OCI-M2 (cell line): ENCODE results near the gene APLP1.
A peak's percentile ranks its signal among the peaks of the same experiment; 100 is the strongest.
"Not testable (repeated sequence)": the region's sequence is repeated elsewhere in the genome, so short reads cannot be mapped to it uniquely, and the experiment has no call there.

Source experiments
- DNase-seq: peaks from one replicate; lab custom pipeline; 2025; ENCODE audit not compliant: unreplicated experiment; lab: John Stamatoyannopoulos, UW

Gene APLP1

GRCh38 chr19:35903550-35904179 lies 35.3 kb downstream of the APLP1 start:
- peak; percentile 94 for DNase-seq

DNA sequence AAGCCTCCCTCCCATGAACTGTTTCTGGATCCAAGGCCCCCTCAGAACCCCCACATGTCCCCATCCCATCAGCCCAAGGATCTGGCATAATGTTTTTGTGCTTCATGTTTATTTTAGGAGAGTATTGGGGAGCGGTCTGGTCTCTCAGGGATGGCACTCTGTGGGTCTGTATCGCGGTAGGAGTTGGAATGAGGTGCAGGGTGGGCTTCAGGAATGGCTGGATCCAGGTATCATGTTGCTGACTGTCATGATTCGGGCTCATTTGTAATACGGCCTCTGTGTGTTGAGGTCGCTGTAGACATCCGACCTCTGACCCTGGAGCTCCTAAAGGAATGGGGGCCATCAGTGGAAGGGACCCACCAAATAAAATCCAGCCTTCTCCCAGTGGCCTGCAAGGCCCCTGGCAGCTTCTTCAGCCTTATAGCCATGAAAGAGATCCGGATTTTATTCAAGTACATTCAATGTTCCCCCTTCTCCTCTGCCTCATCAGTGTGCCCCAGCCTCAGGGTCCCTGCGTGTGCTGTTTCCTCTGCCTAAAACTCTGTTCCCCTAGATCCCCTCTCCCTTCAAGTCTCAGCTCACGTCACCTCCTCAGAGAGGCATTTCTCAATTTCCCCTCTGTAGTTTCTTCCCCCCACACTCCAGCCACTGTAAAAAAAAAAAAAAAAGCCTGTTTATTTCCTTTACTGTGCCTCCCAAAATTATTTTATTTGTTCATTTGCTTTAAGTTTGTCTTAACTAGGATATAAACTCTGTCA lies 36.1 kb downstream of the APLP1 start:
- no peak for DNase-seq

DNA sequence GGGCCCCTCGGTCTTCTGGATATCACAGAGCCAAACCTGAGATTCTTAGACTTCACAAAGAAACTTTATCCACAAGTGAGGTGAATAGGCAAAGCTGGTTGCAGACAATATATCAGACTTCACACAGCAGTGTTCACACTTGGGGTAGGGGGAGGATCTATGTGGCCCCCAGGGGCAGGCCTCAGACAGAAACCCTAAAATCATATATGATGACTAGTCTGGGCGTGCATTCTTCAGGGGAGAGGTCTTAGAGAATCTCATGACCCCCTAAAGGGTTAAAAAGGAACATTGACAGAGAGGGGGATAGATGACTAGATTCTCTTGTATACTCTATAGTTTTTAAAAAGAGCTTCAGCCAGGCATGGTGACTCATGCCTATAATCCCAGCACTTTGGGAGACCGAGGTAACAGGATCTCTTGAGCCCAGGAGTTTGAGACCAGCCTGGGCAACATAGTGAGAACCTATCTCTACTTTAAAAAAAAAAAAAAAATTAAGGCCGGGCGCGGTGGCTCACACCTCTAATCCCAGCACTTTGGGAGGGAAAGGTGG lies 36.9 kb downstream of the APLP1 start:
- no peak for DNase-seq

DNA sequence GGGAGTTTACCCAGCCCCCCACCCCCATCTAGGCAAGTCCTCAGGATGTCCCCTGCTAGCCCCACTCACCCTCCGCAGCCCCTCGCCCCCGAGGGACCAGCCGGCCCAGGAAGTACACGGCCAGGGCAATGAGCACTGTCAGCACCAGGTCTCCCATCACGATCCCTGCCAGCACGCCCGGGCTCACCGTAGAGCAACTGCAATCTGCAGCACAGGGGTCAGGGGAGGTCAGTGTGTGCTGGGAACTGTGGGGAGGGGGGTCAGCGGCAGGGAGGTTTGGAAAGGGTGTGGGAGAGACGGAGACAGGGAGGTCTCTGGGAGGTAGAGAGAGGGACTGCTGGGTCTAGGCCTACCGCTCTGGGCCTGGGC lies 39.0 kb downstream of the APLP1 start:
- DNase-seq, result no peak

- DNase-seq, result no peak
Observed at GRCh38 chr19:35908010-35908441, 39.7 kb downstream of the APLP1 start, which contains the start of gene TYROBP. Gene TYROBP (minus strand): TSS chr19:35908295. CDS start chr19:35908228, 67 bp downstream.

- peak; percentile 98 for DNase-seq
Observed at GRCh38 chr19:35908973-35909683, 40.8 kb downstream of the APLP1 start.

- no peak for DNase-seq
Observed at GRCh38 chr19:35909684-35910035, 41.3 kb downstream of the APLP1 start.

- DNase-seq, result not testable (repeated sequence)
Observed at GRCh38 chr19:35910355-35910754, 42.0 kb downstream of the APLP1 start.

DNA sequence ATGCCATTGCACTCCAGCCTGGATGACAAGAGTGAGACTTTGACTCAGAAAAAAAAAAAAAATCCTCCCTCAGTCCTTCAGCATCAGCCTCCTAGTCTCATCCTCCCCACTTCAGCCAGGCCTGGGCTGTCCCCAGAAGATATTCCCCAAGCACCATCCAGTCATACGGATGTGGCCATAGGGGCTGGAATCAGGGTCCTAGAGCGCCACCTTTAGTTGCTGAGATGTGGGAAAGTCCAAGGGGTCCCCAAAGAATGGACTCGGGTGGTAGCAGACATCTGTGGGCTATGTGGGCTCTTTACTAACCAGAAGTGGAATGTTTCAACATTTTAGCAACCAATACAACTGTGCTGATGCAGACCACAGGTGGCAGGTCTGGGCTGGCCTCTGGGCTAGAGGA lies 42.8 kb downstream of the APLP1 start:
- no peak for DNase-seq

GRCh38 chr19:35911790-35912189 lies 43.4 kb downstream of the APLP1 start:
- no peak for DNase-seq

GRCh38 chr19:35913589-35913988 lies 45.2 kb downstream of the APLP1 start:
- DNase-seq, result no peak

GRCh38 chr19:35915443-35915842 lies 47.1 kb downstream of the APLP1 start:
- DNase-seq, result no peak

GRCh38 chr19:35919306-35919705 lies 50.9 kb downstream of the APLP1 start:
- no peak for DNase-seq

- no peak for DNase-seq
Observed at GRCh38 chr19:35921012-35921411, 52.6 kb downstream of the APLP1 start.

GRCh38 chr19:35925501-35925900 lies 57.1 kb downstream of the APLP1 start:
- no peak for DNase-seq

- DNase-seq, result no peak
Observed at GRCh38 chr19:35928507-35928906, 60.1 kb downstream of the APLP1 start.
